Loucy (cell line): ENCODE measurements around the gene CCDC93.

Experiments
- EZH2phosphoT487 ChIP-seq: fragments of 200-600 bp; IDR thresholded peaks from 2 replicates; pipeline ENCODE4 v1.6.1; 2018; ENCODE audit warnings: antibody characterized with exemption, mild to moderate bottlenecking, moderate library complexity, borderline replicate concordance
- TF ChIP-seq, protein P1 (sequence below): fragments of 200-600 bp; sonication (generic); conservative IDR thresholded peaks from 2 replicates; pipeline ENCODE4 v1.5.1; 2014; ENCODE audit warnings: mild to moderate bottlenecking, antibody characterized with exemption, low read length

DNA sequence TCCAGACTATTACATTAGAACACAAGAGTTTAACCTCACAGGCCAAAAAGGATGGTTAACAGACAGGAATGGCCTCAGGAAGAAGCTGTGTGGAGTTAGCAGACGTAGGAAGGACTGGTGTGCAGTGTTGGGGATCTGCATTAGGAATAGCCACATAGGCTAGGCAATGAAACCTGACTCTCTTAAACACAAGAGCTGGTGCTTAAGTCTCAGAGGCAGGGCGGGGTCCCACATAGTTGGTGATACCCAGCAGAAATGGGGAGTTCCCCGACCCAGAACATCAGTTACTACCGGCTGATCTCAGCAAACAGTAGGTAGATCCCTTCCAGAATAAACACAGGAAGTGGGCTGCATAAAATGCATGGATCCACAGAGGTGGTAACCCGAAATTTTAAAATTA, 64.1 kb downstream of the CCDC93 start:
- TF ChIP-seq, protein P1, sequence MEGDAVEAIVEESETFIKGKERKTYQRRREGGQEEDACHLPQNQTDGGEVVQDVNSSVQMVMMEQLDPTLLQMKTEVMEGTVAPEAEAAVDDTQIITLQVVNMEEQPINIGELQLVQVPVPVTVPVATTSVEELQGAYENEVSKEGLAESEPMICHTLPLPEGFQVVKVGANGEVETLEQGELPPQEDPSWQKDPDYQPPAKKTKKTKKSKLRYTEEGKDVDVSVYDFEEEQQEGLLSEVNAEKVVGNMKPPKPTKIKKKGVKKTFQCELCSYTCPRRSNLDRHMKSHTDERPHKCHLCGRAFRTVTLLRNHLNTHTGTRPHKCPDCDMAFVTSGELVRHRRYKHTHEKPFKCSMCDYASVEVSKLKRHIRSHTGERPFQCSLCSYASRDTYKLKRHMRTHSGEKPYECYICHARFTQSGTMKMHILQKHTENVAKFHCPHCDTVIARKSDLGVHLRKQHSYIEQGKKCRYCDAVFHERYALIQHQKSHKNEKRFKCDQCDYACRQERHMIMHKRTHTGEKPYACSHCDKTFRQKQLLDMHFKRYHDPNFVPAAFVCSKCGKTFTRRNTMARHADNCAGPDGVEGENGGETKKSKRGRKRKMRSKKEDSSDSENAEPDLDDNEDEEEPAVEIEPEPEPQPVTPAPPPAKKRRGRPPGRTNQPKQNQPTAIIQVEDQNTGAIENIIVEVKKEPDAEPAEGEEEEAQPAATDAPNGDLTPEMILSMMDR, result no peak
- TF ChIP-seq EZH2phosphoT487, result no peak
